Measurements from ENCODE around the gene MAP1LC3A.

DNA sequence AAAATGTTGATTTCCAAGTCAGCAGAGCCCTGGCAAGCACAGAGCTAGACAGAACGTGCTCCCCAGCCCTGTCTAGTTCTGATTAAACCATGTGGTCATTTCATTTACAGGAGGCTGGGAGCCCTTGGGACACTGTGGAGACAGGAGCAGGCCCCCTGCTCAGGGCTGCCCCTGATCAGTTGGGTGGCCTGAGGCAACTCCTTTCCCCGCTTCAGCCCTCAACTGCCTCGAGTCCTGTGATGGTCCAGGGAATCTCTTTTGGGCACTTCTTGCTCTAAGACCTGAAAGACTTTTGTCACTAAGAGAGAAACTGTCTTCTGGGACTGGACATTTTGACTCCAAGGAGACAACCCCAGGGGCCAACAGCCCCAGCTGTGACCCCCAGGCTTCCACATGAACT is 28.8 kb upstream of the MAP1LC3A start:
- TF ChIP-seq, protein P1, sequence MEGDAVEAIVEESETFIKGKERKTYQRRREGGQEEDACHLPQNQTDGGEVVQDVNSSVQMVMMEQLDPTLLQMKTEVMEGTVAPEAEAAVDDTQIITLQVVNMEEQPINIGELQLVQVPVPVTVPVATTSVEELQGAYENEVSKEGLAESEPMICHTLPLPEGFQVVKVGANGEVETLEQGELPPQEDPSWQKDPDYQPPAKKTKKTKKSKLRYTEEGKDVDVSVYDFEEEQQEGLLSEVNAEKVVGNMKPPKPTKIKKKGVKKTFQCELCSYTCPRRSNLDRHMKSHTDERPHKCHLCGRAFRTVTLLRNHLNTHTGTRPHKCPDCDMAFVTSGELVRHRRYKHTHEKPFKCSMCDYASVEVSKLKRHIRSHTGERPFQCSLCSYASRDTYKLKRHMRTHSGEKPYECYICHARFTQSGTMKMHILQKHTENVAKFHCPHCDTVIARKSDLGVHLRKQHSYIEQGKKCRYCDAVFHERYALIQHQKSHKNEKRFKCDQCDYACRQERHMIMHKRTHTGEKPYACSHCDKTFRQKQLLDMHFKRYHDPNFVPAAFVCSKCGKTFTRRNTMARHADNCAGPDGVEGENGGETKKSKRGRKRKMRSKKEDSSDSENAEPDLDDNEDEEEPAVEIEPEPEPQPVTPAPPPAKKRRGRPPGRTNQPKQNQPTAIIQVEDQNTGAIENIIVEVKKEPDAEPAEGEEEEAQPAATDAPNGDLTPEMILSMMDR (conservative IDR thresholded peaks at IDR 0.05; ENCODE audit: low read length): no peak
- TF ChIP-seq EZH2phosphoT487 (IDR thresholded peaks at IDR 0.05; ENCODE audit: borderline replicate concordance, low read depth, low read length): no peak
